ENCODE measurements around the gene HSD17B7.
A peak's percentile ranks its signal among the peaks of the same experiment; 100 is the strongest.
"Not testable (repeated sequence)": the region's sequence is repeated elsewhere in the genome, so short reads cannot be mapped to it uniquely, and the experiment has no call there.

The HSD17B7 gene

GRCh38 chr1:162812357-162812756 lies 21.9 kb downstream of the HSD17B7 start:
- DNase-seq: not testable (repeated sequence)

GRCh38 chr1:162818136-162818535 lies 27.6 kb downstream of the HSD17B7 start:
- DNase-seq: not testable (repeated sequence)

GRCh38 chr1:162818666-162819065 lies 28.2 kb downstream of the HSD17B7 start:
- not testable (repeated sequence) for DNase-seq

- no peak for DNase-seq
Observed at GRCh38 chr1:162822391-162823200, 32.1 kb downstream of the HSD17B7 start.

GRCh38 chr1:162823231-162823630 lies 32.7 kb downstream of the HSD17B7 start:
- no peak for DNase-seq

- no peak for DNase-seq
Observed at GRCh38 chr1:162823771-162824525, 33.4 kb downstream of the HSD17B7 start.

- DNase-seq: no peak
Observed at GRCh38 chr1:162829268-162829667, 38.8 kb downstream of the HSD17B7 start.

- DNase-seq: no peak
Observed at GRCh38 chr1:162832470-162832869, 42.0 kb downstream of the HSD17B7 start.

GRCh38 chr1:162835157-162835899 lies 44.8 kb downstream of the HSD17B7 start:
- DNase-seq: no peak

- no peak for DNase-seq
Observed at GRCh38 chr1:162838863-162839262, 48.4 kb downstream of the HSD17B7 start.

GRCh38 chr1:162840250-162840839 lies 49.8 kb downstream of the HSD17B7 start:
- DNase-seq: no peak

GRCh38 chr1:162844153-162844552 lies 53.7 kb downstream of the HSD17B7 start:
- no peak for DNase-seq

- no peak for DNase-seq
Observed at GRCh38 chr1:162846256-162847212, 56.0 kb downstream of the HSD17B7 start.

- DNase-seq: peak; percentile 77 to 90 (median 82)
Observed at GRCh38 chr1:162847839-162848453, 57.4 kb downstream of the HSD17B7 start.

- DNase-seq: peak in 1 of 3 donors; percentile 3
Observed at GRCh38 chr1:162849711-162850110, 59.2 kb downstream of the HSD17B7 start.

- DNase-seq: no peak
Observed at GRCh38 chr1:162851341-162851740, 60.8 kb downstream of the HSD17B7 start.

GRCh38 chr1:162854245-162854882 lies 63.9 kb downstream of the HSD17B7 start:
- peak; percentile 79 to 86 (median 86) for DNase-seq

- no peak for DNase-seq
Observed at GRCh38 chr1:162855461-162856150, 65.1 kb downstream of the HSD17B7 start.

GRCh38 chr1:162856260-162856659 lies 65.8 kb downstream of the HSD17B7 start:
- DNase-seq: no peak

GRCh38 chr1:162857850-162858249 lies 67.3 kb downstream of the HSD17B7 start:
- no peak for DNase-seq
